GM19467 (cell line): ENCODE results near the gene ALG10.
"Not testable (repeated sequence)": the region's sequence is repeated elsewhere in the genome, so short reads cannot be mapped to it uniquely, and the experiment has no call there.

Experiments used
- ATAC-seq: cut with Tn5 transposase; IDR thresholded peaks from one replicate; pipeline ENCODE4 v1.9.1; 2021; ENCODE audit warnings: mild to moderate bottlenecking, moderate library complexity; ENCODE audit not compliant: unreplicated experiment

ALG10 gene

GRCh38 chr12:34022079-34022830 lies at the start of gene ALG10:
ALG10 (plus strand) TSS chr12:34022496; CDS start chr12:34022600, 104 bp downstream.
- peak; percentile 100 for ATAC-seq

GRCh38 chr12:33972884-33973283 lies 49.4 kb upstream of the ALG10 start:
- not testable (repeated sequence) for ATAC-seq

- no peak for ATAC-seq
Measured at GRCh38 chr12:33977887-33978286, 44.4 kb upstream of the ALG10 start.

- no peak for ATAC-seq
Measured at GRCh38 chr12:33988197-33988805, 34.0 kb upstream of the ALG10 start.

DNA sequence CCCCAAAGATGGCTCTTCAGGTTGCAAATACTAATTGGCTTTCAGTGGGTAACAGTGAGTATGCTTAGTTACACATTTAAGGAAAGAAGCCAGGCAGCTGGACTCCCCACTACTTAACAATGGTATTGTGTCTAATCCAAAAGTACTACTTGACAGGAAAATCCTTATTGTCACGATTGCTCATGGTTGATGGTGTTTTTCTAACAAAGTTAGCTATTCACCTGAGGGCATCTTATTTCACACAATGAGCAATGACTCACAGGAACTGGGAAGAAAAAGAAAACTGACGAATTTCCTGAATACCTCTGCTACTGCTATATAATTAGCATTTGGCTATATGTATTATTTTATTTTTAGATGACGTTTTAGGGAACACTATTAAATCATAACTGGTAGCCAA lies 33.4 kb upstream of the ALG10 start:
- no peak for ATAC-seq

GRCh38 chr12:33994857-33995808 lies 27.2 kb upstream of the ALG10 start:
- no peak for ATAC-seq

GRCh38 chr12:34008835-34009234 lies 13.5 kb upstream of the ALG10 start:
- not testable (repeated sequence) for ATAC-seq

- ATAC-seq: no peak
Measured at GRCh38 chr12:34016361-34016760, 5.9 kb upstream of the ALG10 start.

GRCh38 chr12:34021071-34021470 lies 1.2 kb upstream of the ALG10 start:
- no peak for ATAC-seq

GRCh38 chr12:34027661-34028060 lies 5.4 kb downstream of the ALG10 start:
- ATAC-seq: not testable (repeated sequence)

GRCh38 chr12:34030591-34030990 lies 8.3 kb downstream of the ALG10 start:
- ATAC-seq: no peak

DNA sequence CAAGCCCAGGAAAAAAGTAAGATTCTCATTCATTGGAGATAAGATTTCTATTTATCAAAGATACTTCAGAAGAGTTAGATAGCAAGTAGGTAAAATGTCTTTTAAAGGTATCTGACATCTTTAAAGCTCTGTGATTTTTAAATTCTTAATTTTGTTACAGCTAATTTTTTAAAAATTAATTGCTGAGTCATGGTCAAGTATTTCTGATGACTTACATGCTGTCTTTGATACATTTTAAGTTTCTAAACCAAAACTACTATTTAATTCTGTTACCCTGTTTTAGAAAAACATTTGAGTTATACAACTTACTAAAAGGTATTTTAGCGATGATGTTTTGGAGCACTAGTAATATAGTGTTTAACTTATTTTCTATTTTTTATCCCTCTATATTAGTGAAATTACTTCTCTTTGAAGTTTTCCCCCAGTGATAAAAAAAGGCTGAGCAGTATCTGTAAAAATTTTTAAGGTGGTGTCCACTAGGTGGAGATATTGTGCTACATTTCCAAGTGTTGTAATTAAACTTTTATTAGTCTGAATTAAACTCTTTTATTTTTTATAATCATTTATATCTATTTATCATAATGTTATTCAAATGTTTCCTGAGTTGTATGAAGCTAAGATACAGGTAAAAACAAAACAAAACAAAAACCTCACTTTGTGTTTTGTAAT lies 11.5 kb downstream of the ALG10 start:
- no peak for ATAC-seq

- not testable (repeated sequence) for ATAC-seq
Measured at GRCh38 chr12:34038357-34038756, 16.1 kb downstream of the ALG10 start.

DNA sequence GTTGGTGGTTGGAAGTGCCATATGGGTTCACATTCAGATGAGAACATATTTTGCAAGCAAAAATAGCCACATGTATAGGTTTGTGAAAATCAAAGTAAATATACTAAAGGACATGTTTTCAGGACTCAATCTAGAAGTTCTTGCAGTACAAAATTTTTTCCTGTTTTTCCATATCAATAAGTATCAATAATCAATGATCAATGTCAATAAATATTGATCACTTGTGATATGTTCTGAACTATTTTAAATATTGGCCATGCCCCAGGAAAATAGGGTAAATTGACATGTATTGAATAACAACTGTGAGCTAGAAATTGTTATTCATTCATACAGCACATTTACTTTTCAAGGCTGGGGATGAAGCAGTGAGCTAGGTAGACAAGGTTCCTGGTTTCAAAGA lies 24.3 kb downstream of the ALG10 start:
- ATAC-seq: no peak

GRCh38 chr12:34047855-34048254 lies 25.6 kb downstream of the ALG10 start:
- not testable (repeated sequence) for ATAC-seq

GRCh38 chr12:34048714-34049113 lies 26.4 kb downstream of the ALG10 start:
- ATAC-seq: no peak

DNA sequence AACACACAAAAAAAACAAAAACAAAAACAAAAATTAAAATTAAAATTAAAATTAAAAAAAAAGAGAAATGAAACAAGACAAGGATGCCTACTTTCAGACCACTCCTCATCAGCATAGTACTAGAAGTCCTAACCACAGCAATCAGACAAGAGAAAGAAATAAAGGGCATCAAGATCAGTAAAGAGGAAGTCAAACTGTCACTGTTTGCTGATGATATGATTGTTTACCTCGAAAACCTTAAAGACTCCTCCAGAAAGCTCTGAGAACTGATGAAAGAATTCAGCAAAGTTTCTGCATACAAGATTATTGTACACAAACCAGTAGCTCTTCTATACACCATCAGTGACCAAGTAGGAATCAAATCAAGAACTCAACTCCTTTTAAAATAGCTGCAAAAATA lies 29.2 kb downstream of the ALG10 start:
- no peak for ATAC-seq

- ATAC-seq: no peak
Measured at GRCh38 chr12:34054938-34055337, 32.6 kb downstream of the ALG10 start.
